ENCODE measurements around the gene HOXD3.

The HOXD3 gene

DNA sequence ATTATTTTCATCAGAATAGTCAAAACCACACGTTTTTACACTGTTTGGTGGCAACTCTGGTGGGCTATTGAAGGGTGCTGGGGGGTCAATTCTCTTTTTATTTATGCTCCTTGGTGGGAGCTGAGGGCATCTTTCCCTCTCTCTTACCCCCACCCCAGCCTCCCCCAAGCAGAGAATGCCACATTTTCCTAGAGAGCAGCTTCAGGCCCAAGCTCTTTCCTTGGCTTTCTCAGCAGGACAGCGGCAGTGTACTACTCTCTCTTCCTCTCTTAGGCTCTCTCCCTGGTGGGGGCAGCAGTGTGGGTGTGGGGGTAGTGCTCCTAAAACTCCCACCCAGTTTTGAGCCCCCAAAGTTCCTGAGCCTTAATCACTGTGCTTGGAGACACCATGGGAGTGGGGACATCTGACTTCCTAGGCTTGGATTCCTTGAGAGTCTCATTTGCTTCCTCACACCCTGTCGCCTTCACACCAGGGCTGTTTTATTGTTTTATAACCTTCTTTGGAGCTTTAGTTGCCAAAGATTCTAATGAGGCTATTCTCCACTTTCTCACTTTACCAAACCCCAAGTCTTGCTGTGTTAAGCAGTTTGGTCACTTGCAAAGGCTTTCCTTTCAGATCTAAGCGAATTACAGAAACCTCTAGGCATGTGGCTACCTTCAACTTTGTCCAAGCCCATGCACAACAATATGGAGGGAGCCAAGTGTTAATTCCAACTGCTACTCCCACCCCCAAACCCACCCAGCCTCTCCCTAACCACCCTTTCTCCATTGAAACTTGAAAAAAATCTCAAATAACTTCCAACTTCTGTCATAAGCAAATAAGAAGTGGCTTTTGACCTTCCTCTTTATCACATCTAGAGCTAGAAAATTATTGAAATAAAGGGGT is 11.8 kb upstream of the HOXD3 start:
- TF ChIP-seq CTCF (conservative IDR thresholded peaks at IDR 0.05; ENCODE audit: low read length) = no peak
- no peak for TF ChIP-seq EZH2phosphoT487 (IDR thresholded peaks at IDR 0.05; ENCODE audit: borderline replicate concordance)
- H3K27me3 ChIP-seq (ENCODE audit: insufficient read depth, low read length, poor library complexity, severe bottlenecking) = no peaks in the 10 kb centered on the region
- no peak overlapping the region for H3K4me3 ChIP-seq (ENCODE audit: low read length, poor library complexity, severe bottlenecking)
- H3K36me3 ChIP-seq (ENCODE audit: insufficient read depth, low read length) = no peaks in the 10 kb centered on the region
- H3F3A ChIP-seq (ENCODE audit: low read depth) = no peaks in the 10 kb centered on the region
- H3K9me2 ChIP-seq (replicated peaks; ENCODE audit: low read depth, low read length) = no peaks in the 10 kb centered on the region
- no peak overlapping the region for H3K4me2 ChIP-seq (ENCODE audit: low read depth, low read length, poor library complexity, severe bottlenecking)
- H2AFZ ChIP-seq (ENCODE audit: low read length) = no peak overlapping the region
- peaks cover 4% of the 10 kb centered on the region for H3K4me1 ChIP-seq (ENCODE audit: insufficient read depth, low read length, poor library complexity, severe bottlenecking)
- no peaks in the 10 kb centered on the region for H4K20me1 ChIP-seq (ENCODE audit: insufficient read depth, low read length, poor library complexity, severe bottlenecking)
- H3K9me3 ChIP-seq (ENCODE audit: insufficient read depth, low read depth, low read length) = no peaks in the 10 kb centered on the region
- no peaks in the 10 kb centered on the region for H3K79me2 ChIP-seq (ENCODE audit: insufficient read depth, low read length)
- no peak overlapping the region for H3K9ac ChIP-seq (ENCODE audit: low read depth, low read length, poor library complexity, severe bottlenecking)

DNA sequence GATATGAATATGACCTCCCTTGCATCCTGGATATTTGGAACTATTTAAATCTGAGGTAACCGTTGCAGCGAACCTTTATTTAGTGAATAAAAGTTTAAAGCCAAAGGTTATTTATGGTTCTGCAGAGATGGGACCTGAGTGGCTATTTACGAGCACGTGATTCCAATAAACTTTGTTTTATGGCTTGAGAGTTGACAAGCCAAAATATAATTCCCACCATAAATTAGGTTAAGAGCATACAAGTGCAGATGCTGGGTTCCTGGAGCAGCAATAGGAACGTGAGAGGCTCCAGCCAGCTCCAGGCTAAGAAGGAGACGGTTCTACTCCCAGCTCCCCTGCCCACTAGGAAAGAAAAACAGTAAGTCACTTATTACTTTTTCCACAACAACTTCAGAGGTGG is 11.0 kb upstream of the HOXD3 start:
- Histone ChIP-seq H3K27me3 (ENCODE audit: insufficient read depth, low read length, poor library complexity, severe bottlenecking) (no peaks in the 10 kb centered on the region), H3K9me3 (ENCODE audit: insufficient read depth, low read depth, low read length) (no peaks in the 10 kb centered on the region), H3F3A (ENCODE audit: low read depth) (no peaks in the 10 kb centered on the region), H3K9ac (ENCODE audit: low read depth, low read length, poor library complexity, severe bottlenecking) (no peak overlapping the region), H3K4me3 (ENCODE audit: low read length, poor library complexity, severe bottlenecking) (no peak overlapping the region), H3K36me3 (ENCODE audit: insufficient read depth, low read length) (no peaks in the 10 kb centered on the region), H2AFZ (ENCODE audit: low read length) (no peak overlapping the region), H4K20me1 (ENCODE audit: insufficient read depth, low read length, poor library complexity, severe bottlenecking) (no peaks in the 10 kb centered on the region), H3K79me2 (ENCODE audit: insufficient read depth, low read length) (no peaks in the 10 kb centered on the region), H3K4me2 (ENCODE audit: low read depth, low read length, poor library complexity, severe bottlenecking) (no peak overlapping the region), H3K4me1 (ENCODE audit: insufficient read depth, low read length, poor library complexity, severe bottlenecking) (no peaks in the 10 kb centered on the region), H3K9me2 (replicated peaks; ENCODE audit: low read depth, low read length) (no peaks in the 10 kb centered on the region)
- no peak for TF ChIP-seq EZH2phosphoT487 (IDR thresholded peaks at IDR 0.05; ENCODE audit: borderline replicate concordance)
- no peak for TF ChIP-seq CTCF (conservative IDR thresholded peaks at IDR 0.05; ENCODE audit: low read length)

- Histone ChIP-seq H2AFZ (ENCODE audit: low read length) (no peak overlapping the region), H3K9ac (ENCODE audit: low read depth, low read length, poor library complexity, severe bottlenecking) (no peak overlapping the region)
Observed at GRCh38 chr2:176146645-176147044, 10.5 kb upstream of the HOXD3 start.

More at GRCh38 chr2:176146645-176147044, 10.5 kb upstream of the HOXD3 start:
- no peaks in the 10 kb centered on the region for H4K20me1 ChIP-seq (ENCODE audit: insufficient read depth, low read length, poor library complexity, severe bottlenecking)
- no peaks in the 10 kb centered on the region for H3K4me1 ChIP-seq (ENCODE audit: insufficient read depth, low read length, poor library complexity, severe bottlenecking)
- no peak for TF ChIP-seq CTCF (conservative IDR thresholded peaks at IDR 0.05; ENCODE audit: low read length)
- no peak overlapping the region for H3K4me2 ChIP-seq (ENCODE audit: low read depth, low read length, poor library complexity, severe bottlenecking)
- no peaks in the 10 kb centered on the region for H3K79me2 ChIP-seq (ENCODE audit: insufficient read depth, low read length)
- H3K27me3 ChIP-seq (ENCODE audit: insufficient read depth, low read length, poor library complexity, severe bottlenecking) = no peaks in the 10 kb centered on the region
- H3F3A ChIP-seq (ENCODE audit: low read depth) = no peaks in the 10 kb centered on the region
- no peak overlapping the region for H3K4me3 ChIP-seq (ENCODE audit: low read length, poor library complexity, severe bottlenecking)
- no peaks in the 10 kb centered on the region for H3K9me2 ChIP-seq (replicated peaks; ENCODE audit: low read depth, low read length)
- H3K36me3 ChIP-seq (ENCODE audit: insufficient read depth, low read length) = no peaks in the 10 kb centered on the region
- H3K9me3 ChIP-seq (ENCODE audit: insufficient read depth, low read depth, low read length) = no peaks in the 10 kb centered on the region
